A549 treated with CpdA at 1 μM for 4 hours (cell line): ENCODE measurements around the gene DNAI7. TPM values are rescaled to one million over a fixed set of nuclear protein-coding genes. Genes with fewer than 3 reads are reported as not detected.

Experiments used
- total RNA-seq: library from RNA; stranded (reverse); fragments of 200-300 nt; extraction: Qiagen RNA extraction; gene quantifications from 5 replicates; pipeline ENCODE4 v1.2.3, GENCODE V29; 2022; ENCODE audit warnings: low read depth

Gene DNAI7, protein sequence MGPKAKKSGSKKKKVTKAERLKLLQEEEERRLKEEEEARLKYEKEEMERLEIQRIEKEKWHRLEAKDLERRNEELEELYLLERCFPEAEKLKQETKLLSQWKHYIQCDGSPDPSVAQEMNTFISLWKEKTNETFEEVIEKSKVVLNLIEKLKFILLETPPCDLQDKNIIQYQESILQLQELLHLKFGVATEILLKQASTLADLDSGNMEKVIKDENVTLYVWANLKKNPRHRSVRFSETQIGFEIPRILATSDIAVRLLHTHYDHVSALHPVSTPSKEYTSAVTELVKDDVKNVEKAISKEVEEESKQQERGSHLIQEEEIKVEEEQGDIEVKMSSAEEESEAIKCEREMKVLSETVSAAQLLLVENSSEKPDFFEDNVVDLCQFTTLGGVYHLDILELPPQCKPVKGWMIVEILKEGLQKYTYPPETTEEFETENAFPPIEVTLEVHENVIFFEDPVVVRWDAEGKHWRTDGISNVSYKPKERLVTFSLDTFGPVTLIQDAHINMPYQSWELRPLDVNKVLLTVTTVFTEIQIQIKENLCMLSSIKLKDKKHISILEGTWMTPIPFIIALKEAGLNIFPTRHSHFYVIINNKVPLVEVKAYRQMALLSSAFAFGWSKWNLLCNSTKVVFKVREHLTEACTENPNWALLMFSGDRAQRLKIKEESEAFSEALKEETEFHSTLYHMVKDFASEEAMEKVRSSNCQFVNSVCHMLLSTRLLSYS
- 0.07 to 0.36 TPM (median 0.15 TPM) in 5 replicates for total RNA-seq

GRCh38 chr12:25195056-25195971 is at the start of gene DNAI7, which contains the start of gene ETFRF1:
Gene DNAI7 (minus strand): TSS chr12:25195160. CDS start chr12:25195078, 82 bp downstream.
Gene ETFRF1 (plus strand): TSS chr12:25195237. CDS start chr12:25203957, 8,720 bp downstream.

Other genes starting within 250 kb of the DNAI7 start
- 10.0 to 12.6 TPM (median 11.1 TPM) in 5 replicates for gene BCAT1, start 246.1 kb downstream of the DNAI7 start, total RNA-seq
- gene ETFRF1, start 77 bp upstream of the DNAI7 start, total RNA-seq: 7.1 to 10.9 TPM (median 8.9 TPM) in 5 replicates
- 10.7 to 17.2 TPM (median 12.8 TPM) in 5 replicates for gene KRAS, start 55.8 kb upstream of the DNAI7 start, total RNA-seq